Hippocampal formation (tissue), 2 donors: Measurements from ENCODE around the gene PRDM4.

Experiments used
- DNase-seq, 2 donors: peaks; one replicate each; lab custom pipeline; 2025; lab: John Stamatoyannopoulos, UW

Gene PRDM4

DNA sequence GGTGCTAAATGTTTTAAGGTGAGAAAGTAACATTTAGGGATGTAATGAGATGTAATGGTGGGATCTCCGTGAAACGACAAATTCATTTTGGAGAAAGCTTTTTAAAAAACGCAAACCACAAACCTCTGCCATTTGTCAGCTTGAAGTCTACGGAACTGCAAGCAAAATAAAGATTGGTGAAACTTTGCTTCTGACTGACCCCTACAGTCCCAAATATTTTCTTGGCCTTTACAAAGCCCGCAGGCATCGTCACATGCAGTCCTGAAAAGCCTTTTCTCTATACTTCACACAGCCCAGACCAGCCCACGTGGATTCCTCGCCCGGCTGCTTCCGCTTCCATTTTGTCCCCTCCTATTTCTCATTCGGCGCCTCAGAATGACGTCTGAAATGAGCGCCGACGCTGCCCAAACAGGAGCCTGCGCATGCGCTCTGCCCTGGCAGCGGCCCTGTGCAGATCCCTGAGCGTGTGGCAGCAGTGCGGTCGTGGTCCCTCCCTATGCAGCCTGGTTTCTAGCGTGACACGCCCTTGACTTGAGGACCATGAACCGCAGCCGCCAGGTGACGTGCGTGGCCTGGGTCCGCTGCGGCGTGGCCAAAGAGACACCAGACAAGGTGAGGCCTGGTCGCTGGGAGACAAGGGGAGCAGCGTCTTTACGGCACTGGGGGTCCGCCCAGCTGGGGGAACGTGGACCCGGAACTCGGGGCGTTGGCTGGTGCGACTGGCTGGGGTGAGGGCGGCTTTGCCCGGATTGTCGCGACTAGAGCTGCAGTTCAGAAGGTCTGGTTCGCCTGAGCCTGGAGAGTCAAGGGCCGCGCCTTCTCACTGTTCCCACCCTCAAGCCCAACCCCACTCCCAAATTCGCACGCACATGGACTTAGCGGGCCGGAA is 75.3 kb downstream of the PRDM4 start, which contains the start of gene PWP1:
Gene PWP1 (plus strand): TSS at position 440 of the 889 bp plus-strand sequence. CDS start 101 bp downstream, at position 541.
- peak; percentile 85 to 91 for DNase-seq

DNA sequence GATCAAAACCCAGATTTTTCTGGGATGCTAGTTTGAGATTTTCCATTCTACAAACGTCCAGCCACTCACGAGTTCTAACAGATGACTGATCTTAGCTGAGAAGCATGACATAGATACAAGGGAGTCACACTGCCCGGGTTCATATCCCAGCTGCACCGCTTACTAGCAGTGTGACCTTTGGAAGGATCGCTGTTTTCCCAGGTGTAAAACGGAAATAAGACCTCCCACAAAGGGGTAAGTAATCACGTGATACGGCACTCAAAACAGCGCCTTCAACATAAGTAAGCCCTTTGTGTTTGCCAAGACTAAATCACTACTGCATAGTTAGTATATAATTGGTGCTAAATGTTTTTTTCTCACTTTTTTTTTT is 76.0 kb downstream of the PRDM4 start:
- no peak for DNase-seq

GRCh38 chr12:107684029-107684795 is 76.7 kb downstream of the PRDM4 start:
- no peak for DNase-seq
